Keratinocyte (primary cell): ENCODE measurements around the gene MN1. TPM values are rescaled to one million over a fixed set of nuclear protein-coding genes. Genes with fewer than 3 reads are reported as not detected.

Experiments used
- DNase-seq: peaks from one replicate; pipeline ENCODE4 v3.0.0-alpha.2; 2011; ENCODE audit warnings: low read depth, missing footprints, low spot score
- FAIRE-seq: peaks from 2 replicates; lab custom pipeline; 2011; peaks lifted over from hg19 to GRCh38; lab: Jason Lieb, UNC
- H2AFZ ChIP-seq: 2 replicates; pipeline ENCODE4 v1.6.0; 2012; ENCODE audit warnings: low read length, control low read depth, inconsistent platforms; ENCODE audit not compliant: control insufficient read depth
- H3K27ac ChIP-seq: 2 replicates; pipeline ENCODE4 v1.5.1; 2011; ENCODE audit warnings: low read length; ENCODE audit not compliant: control insufficient read depth, insufficient read depth
- H3K27me3 ChIP-seq: 3 replicates; pipeline ENCODE4 v1.6.0; 2011; ENCODE audit warnings: low read length; ENCODE audit not compliant: control insufficient read depth, insufficient read depth; ENCODE audit errors: extremely low read depth
- H3K36me3 ChIP-seq, 2 experiments: 2 replicates in 1 of 2; 3 replicates in 1 of 2; pipeline ENCODE4 v1.5.1; 2011; ENCODE audit warnings: low read length in 2 of 2, mild to moderate bottlenecking in 1 of 2; ENCODE audit not compliant: control insufficient read depth in 2 of 2, insufficient read depth in 2 of 2; ENCODE audit errors: extremely low read depth in 1 of 2
- H3K4me1 ChIP-seq: 3 replicates; pipeline ENCODE4 v1.5.1; 2011; ENCODE audit warnings: low read length; ENCODE audit not compliant: control insufficient read depth, insufficient read depth; ENCODE audit errors: extremely low read depth
- H3K4me2 ChIP-seq: 3 replicates; pipeline ENCODE4 v1.6.0; 2011; ENCODE audit warnings: low read depth, low read length; ENCODE audit not compliant: control insufficient read depth, insufficient read depth; ENCODE audit errors: extremely low read depth
- H3K4me3 ChIP-seq, 3 experiments: fragments of 200-600 bp in 1 of 3; sonication (generic) in 1 of 3; 2 replicates in 2 of 3; 3 replicates in 1 of 3; pipeline ENCODE4 v1.5.1; 2011 to 2016; ENCODE audit warnings: low read length in 3 of 3, mild to moderate bottlenecking in 3 of 3, control low read depth in 2 of 3, inconsistent platforms in 1 of 3, low read depth in 1 of 3, mixed read lengths in 1 of 3, mixed run types in 1 of 3, moderate library complexity in 1 of 3; ENCODE audit not compliant: control insufficient read depth in 2 of 3, insufficient read depth in 2 of 3; ENCODE audit errors: extremely low read depth in 1 of 3
- H3K79me2 ChIP-seq: 2 replicates; pipeline ENCODE4 v1.6.0; 2012; ENCODE audit warnings: low read length; ENCODE audit not compliant: control insufficient read depth, insufficient read depth
- H3K9ac ChIP-seq: 3 replicates; pipeline ENCODE4 v1.6.0; 2011; ENCODE audit warnings: low read length; ENCODE audit not compliant: control insufficient read depth, insufficient read depth; ENCODE audit errors: extremely low read depth
- H3K9me1 ChIP-seq: 3 replicates; pipeline ENCODE4 v1.6.0; 2011; ENCODE audit warnings: low read length; ENCODE audit not compliant: control insufficient read depth, insufficient read depth; ENCODE audit errors: extremely low read depth
- H3K9me3 ChIP-seq: 2 replicates; pipeline ENCODE4 v1.5.1; 2012; ENCODE audit warnings: low read depth, low read length; ENCODE audit not compliant: control insufficient read depth
- H4K20me1 ChIP-seq: 3 replicates; pipeline ENCODE4 v1.6.0; 2011; ENCODE audit warnings: low read length; ENCODE audit not compliant: control insufficient read depth, insufficient read depth; ENCODE audit errors: extremely low read depth
- CTCF ChIP-seq, 3 experiments: IDR thresholded peaks in 1 of 3; conservative IDR thresholded peaks in 1 of 3; optimal IDR thresholded peaks in 1 of 3; 2 replicates in 2 of 3; 3 replicates in 1 of 3; pipeline versions ENCODE3 to v1.5.1; 2011; ENCODE audit warnings: low read length in 3 of 3, mild to moderate bottlenecking in 3 of 3, moderate library complexity in 2 of 3, control low read depth in 1 of 3, inconsistent platforms in 1 of 3; ENCODE audit not compliant: insufficient read depth in 2 of 3; ENCODE audit errors: extremely low read depth in 1 of 3
- EZH2 ChIP-seq: IDR thresholded peaks from one replicate; pipeline ENCODE4 v1.6.1; 2012; ENCODE audit warnings: inconsistent platforms, mild to moderate bottlenecking, low read length, moderate library complexity
- dilution Hi-C: fragments of 300-500 bp; cut with MboI; formaldehyde crosslinking; loops from one replicate; pipeline ENCODE4 v1.7.0; 2020; ENCODE audit warnings: low sequenced_read_pairs; ENCODE audit not compliant: extremely low pct_ligation_motif_present
- polyA plus RNA-seq, 5 experiments: library from polyadenylated mRNA; depleted of rRNA in 3 of 5; stranded (reverse) in 3 of 5; stranded (forward) in 1 of 5; unstranded in 1 of 5; fragments of >200 nt; gene quantifications; 1 replicate in 1 of 5; 2 replicates in 3 of 5; 3 replicates in 1 of 5; pipeline versions ENCODE4 v1.2.1 to v1.2.3, GENCODE V29; 2011 to 2012; ENCODE audit warnings: missing spikeins in 2 of 5, low read depth in 1 of 5, low replicate concordance in 1 of 5

The MN1 gene
- polyA plus RNA-seq, 1 donor (not counting 4 experiments of a cell fraction or from before 2014, with no cell fraction given): 2.2 TPM

DNA sequence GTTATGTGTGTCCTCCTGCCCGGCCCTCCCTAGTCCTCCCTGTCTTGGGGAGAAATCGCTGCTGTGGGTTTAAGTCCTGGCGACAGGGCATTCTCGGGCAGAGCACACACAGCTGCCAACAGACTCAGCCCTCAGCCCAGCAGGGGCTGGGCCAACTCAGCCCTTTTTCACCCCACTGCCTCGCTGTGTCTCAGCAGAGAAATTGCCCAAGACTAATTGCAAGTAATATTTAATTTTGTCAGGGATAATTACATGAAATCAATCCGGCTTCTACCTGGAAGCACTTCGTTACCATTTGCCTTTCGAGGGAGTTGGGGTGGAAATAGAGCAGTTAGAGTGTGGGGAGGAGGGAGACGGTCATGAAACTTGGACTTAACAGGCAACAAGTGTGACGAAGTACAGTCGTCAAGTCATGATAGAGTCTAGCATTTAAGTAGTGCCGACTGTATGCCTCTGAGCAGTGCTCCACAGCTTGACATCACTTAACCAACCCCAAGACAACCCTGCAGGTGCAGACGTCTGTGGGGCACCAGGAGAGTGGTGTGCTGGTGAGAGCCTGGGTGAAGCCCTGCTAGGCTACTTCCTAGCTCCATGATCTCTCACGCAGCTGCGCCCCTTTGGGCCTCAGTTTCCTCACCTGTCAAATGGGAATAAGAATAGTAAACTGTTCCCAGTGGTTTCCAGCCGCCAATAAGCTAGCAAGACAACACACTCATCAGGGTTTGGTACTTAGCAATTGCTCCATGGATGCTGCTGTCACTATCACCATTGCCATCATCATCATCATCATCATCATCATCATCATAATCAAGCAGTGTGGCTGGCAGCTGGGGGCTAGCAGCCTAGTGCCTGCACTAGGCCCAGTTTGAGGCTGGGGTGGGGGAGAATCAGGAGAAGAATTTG is 29.2 kb downstream of the MN1 start:
- Histone ChIP-seq H3K36me3 (peaks cover 4 to 5% of the 10 kb centered on the region in 2 experiments), H3K4me1 (peaks cover 10% of the 10 kb centered on the region), H3K4me3 (no peak overlapping the region), H3K27ac (no peak overlapping the region), H3K9me3 (no peaks in the 10 kb centered on the region), H3K27me3 (no peaks in the 10 kb centered on the region), H4K20me1 (no peaks in the 10 kb centered on the region), H3K4me2 (no peak overlapping the region), H3K9me1 (peaks cover 4% of the 10 kb centered on the region), H3K9ac (no peak overlapping the region), H3K79me2 (no peaks in the 10 kb centered on the region), H2AFZ (no peak overlapping the region)
- TF ChIP-seq EZH2: no peak
- no peak for TF ChIP-seq CTCF (optimal IDR thresholded peaks at IDR 0.05 in 1 of 3, IDR thresholded peaks at IDR 0.05 in 1 of 3, conservative IDR thresholded peaks at IDR 0.05 in 1 of 3; ENCODE audit: extremely low read depth in 1 of 3, insufficient read depth in 2 of 3, low read length in 3 of 3)
- FAIRE-seq: no peak
- dilution Hi-C loops: no loop called here
- no peak for DNase-seq

DNA sequence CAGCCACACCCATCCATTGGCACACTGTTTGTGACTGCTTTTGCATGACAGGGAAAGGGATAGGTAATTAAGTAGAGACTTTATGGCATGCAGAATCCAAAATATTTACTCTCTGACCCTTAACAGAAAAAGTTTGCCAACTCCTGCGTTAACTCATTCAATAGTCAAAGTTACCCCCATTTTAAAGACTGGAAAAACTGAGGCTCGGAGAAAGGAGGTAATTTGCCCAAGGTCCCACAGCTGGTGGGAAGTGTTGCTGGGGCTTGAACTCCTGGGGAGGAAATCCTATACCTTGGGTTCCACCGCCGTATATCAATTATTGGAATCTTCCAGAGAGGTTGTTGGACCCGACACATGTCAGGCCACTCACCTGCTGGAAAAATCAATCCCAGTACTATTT is 29.9 kb downstream of the MN1 start:
- H2AFZ ChIP-seq: no peak overlapping the region
- dilution Hi-C loops: no loop called here
- no peak overlapping the region for H3K27ac ChIP-seq
- no peak overlapping the region for H3K9ac ChIP-seq
- no peak overlapping the region for H3K4me2 ChIP-seq
- H3K4me1 ChIP-seq: peaks cover 10% of the 10 kb centered on the region
- no peaks in the 10 kb centered on the region for H4K20me1 ChIP-seq
- H3K36me3 ChIP-seq: peaks cover 5 to 6% of the 10 kb centered on the region in 2 experiments
- H3K4me3 ChIP-seq: no peak overlapping the region
- H3K9me3 ChIP-seq: no peaks in the 10 kb centered on the region
- peaks cover 4% of the 10 kb centered on the region for H3K9me1 ChIP-seq
- H3K27me3 ChIP-seq: no peaks in the 10 kb centered on the region
- DNase-seq (no peak), FAIRE-seq (no peak)
- no peaks in the 10 kb centered on the region for H3K79me2 ChIP-seq
- TF ChIP-seq CTCF (optimal IDR thresholded peaks at IDR 0.05 in 1 of 3, IDR thresholded peaks at IDR 0.05 in 1 of 3, conservative IDR thresholded peaks at IDR 0.05 in 1 of 3; ENCODE audit: extremely low read depth in 1 of 3, insufficient read depth in 2 of 3, low read length in 3 of 3) (no peak), EZH2 (no peak)
